ENCODE results near the gene UBTD1. TPM values are rescaled to one million over a fixed set of nuclear protein-coding genes. Genes with fewer than 3 reads are reported as not detected.

Gene UBTD1
- total and polyA plus RNA-seq, 12 donors = 1.4 to 24.2 (median 13.4) TPM

GRCh38 chr10:97459111-97459510 lies 39.6 kb upstream of the UBTD1 start:
- Histone ChIP-seq H3K27me3 (no peaks in the 10 kb centered on the region), H3K4me1 (replicated peaks in 1 of 2) (peaks cover 0 to 7% of the 10 kb centered on the region in 2 donors), H3K9me3 (replicated peaks in 1 of 3) (no peaks in the 10 kb centered on the region), H3K27ac (no peak overlapping the region), H3K4me3 (no peak overlapping the region), H3K36me3 (replicated peaks in 1 of 2) (peaks cover 0 to 81% of the 10 kb centered on the region in 2 donors)
- TF ChIP-seq CTCF (IDR thresholded peaks at IDR 0.05) (no peak), POLR2A (IDR thresholded peaks at IDR 0.05) (no peak)
- no peak for DNase-seq
- intact Hi-C loops (cut with DNase I) = no loop called here
- 91 to 96% (median 92%) methylated on average over 7 of the region's 7 CpGs for WGBS, 4 donors

- no peak for DNase-seq
- TF ChIP-seq CTCF (IDR thresholded peaks at IDR 0.05) = no peak
- Histone ChIP-seq H3K36me3 (replicated peaks in 1 of 2) (peaks cover 0 to 85% of the 10 kb centered on the region in 2 donors), H3K4me1 (replicated peaks in 1 of 2) (peaks cover 0 to 8% of the 10 kb centered on the region in 2 donors), H3K9me3 (replicated peaks in 1 of 3) (no peaks in the 10 kb centered on the region), H3K27me3 (no peaks in the 10 kb centered on the region), H3K4me3 (no peak overlapping the region), H3K27ac (no peak overlapping the region)
- 75 to 88% (median 85%) methylated on average over 7 of the region's 7 CpGs for WGBS, 4 donors
- intact Hi-C loops (cut with DNase I) = loop anchor here (5.0 kb wide), 1 partner anchor 92 kb away; no protein-coding TSS in a partner anchor
These were observed 38.8 kb upstream of the UBTD1 start for GRCh38 chr10:97459933-97460332.

- 88 to 97% (median 92%) methylated on average over 2 of the region's 2 CpGs for WGBS, 4 donors
- no peak overlapping the region for H3K4me3 ChIP-seq
- no peaks in the 10 kb centered on the region for H3K9me3 ChIP-seq (replicated peaks in 1 of 3)
- H3K27ac ChIP-seq = no peak overlapping the region
- H3K36me3 ChIP-seq (replicated peaks in 1 of 2) = peaks cover 0 to 90% of the 10 kb centered on the region in 2 donors
- TF ChIP-seq POLR2A (IDR thresholded peaks at IDR 0.05) (no peak), CTCF (IDR thresholded peaks at IDR 0.05) (no peak)
- intact Hi-C loops (cut with DNase I) = loop anchor here (5.0 kb wide), 1 partner anchor 90 kb away; no protein-coding TSS in a partner anchor
- peaks cover 0 to 8% of the 10 kb centered on the region in 2 donors for H3K4me1 ChIP-seq (replicated peaks in 1 of 2)
- no peaks in the 10 kb centered on the region for H3K27me3 ChIP-seq
- no peak for DNase-seq
These were observed 36.4 kb upstream of the UBTD1 start for GRCh38 chr10:97462309-97462708.

- Histone ChIP-seq H3K27me3 (no peaks in the 10 kb centered on the region), H3K27ac (peak overlapping the region in 4 of 5 donors; percentile 24 to 73 (median 48)), H3K36me3 (replicated peaks in 1 of 2) (peaks cover 0 to 93% of the 10 kb centered on the region in 2 donors), H3K9me3 (replicated peaks in 1 of 3) (no peaks in the 10 kb centered on the region), H3K4me3 (no peak overlapping the region), H3K4me1 (replicated peaks in 1 of 2) (peaks cover 0 to 8% of the 10 kb centered on the region in 2 donors)
- intact Hi-C loops (cut with DNase I) = loop anchor here (5.0 kb wide), 1 partner anchor 89 kb away; no protein-coding TSS in a partner anchor
- peak; percentile 35 to 73 (median 53) for DNase-seq
- WGBS, 4 donors = 57 to 64% (median 58%) methylated on average over 4 of the region's 4 CpGs
- TF ChIP-seq POLR2A (IDR thresholded peaks at IDR 0.05) (no peak), CTCF (IDR thresholded peaks at IDR 0.05) (peak; percentile 77 to 94 (median 88))
These were observed 35.2 kb upstream of the UBTD1 start for GRCh38 chr10:97463363-97464132.
